GM20000 (cell line): ENCODE results near the gene EBF4.

Source experiments
- DNase-seq: peaks from one replicate; pipeline ENCODE4 v3.0.0; 2012; ENCODE audit warnings: low spot score
- CTCF ChIP-seq: IDR thresholded peaks from 2 replicates; pipeline ENCODE4 v1.5.1; 2012; ENCODE audit warnings: mild to moderate bottlenecking, control low read depth; ENCODE audit errors: extremely low read depth, missing control alignments

Gene EBF4

GRCh38 chr20:2687514-2687913 is 5.1 kb upstream of the EBF4 start:
- TF ChIP-seq CTCF = no peak
- DNase-seq = no peak

DNA sequence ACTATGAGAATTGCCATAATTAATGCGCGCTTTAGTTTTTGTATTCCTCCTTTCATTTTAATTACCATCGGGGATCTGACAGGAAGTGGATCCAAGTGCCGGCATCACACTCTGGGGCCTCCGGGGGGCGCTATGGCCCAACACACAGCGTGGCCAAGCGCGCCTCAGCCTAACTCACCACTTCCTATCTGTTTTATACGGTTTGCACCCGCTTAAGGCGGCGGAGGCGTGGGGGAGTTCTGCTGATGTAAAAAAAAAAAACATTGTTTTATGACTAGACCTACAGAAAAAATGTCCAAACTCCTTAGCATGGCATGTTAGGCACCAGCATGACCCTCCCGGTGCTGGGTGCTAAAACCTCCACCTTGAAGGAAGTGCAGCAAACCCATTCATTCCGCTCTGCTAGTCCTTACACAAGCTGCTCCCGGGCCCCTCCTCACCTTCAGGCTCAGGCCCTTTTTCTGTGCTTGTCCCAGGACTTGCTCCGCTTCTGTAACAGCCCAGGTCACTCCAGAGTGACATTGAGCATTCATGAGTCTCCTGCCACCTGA is 4.5 kb upstream of the EBF4 start:
- peak; percentile 31 for TF ChIP-seq CTCF
- DNase-seq = peak; percentile 74

DNA sequence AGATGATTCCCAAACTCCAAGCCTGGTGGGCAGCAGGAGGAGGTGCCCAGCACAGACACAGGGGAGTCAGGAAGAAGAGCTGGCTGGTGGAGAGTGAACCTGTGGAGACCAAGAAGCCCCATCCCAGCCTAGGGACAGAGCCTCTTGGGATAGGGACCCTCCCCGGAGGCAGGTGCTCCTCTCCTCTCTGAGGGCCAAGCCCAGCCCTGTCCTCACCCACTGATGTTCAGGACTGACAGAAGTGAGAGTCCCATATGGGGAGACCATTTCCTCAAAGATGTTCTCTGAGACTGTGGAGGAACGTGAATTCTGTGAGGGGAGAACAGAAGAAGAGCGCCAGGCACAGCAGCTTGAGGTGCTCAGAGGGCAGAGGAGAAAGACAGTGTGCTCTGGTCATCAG is 2.4 kb upstream of the EBF4 start:
- no peak for DNase-seq

DNA sequence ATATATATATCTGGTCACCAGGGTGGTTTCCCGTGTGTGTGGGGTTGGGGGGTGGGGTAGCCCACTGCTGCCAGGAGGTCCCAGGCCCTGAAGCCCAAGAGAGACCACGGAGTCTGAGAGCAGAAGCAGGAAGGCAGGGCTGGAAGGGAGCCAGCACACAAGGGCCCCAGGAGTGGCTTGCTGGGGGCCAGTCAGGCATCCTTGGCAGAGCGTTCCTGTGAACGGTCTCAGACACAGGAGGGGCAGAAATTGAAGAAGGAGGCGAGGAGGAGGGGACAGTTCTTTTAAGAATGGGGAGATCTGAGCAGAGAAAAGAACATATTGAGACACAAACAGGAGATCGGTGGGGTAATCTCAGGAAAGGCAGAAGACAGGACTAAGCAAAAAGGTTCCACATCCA is 1.9 kb upstream of the EBF4 start:
- DNase-seq = no peak
- no peak for TF ChIP-seq CTCF

More for the DNA sequence above, 2.4 kb upstream of the EBF4 start:
- TF ChIP-seq CTCF = no peak

GRCh38 chr20:2691127-2691526 is 1.5 kb upstream of the EBF4 start:
- DNase-seq = no peak
- TF ChIP-seq CTCF = no peak

- DNase-seq = no peak
- no peak for TF ChIP-seq CTCF
Observed at GRCh38 chr20:2691663-2692035, 931 bp upstream of the EBF4 start.

GRCh38 chr20:2692886-2693285 is 306 bp downstream of the EBF4 start:
- DNase-seq = peak; percentile 78
- peak; percentile 15 for TF ChIP-seq CTCF
